Uterus (tissue), 4 donors: Measurements from ENCODE around the gene TRAPPC14. TPM values are rescaled to one million over a fixed set of nuclear protein-coding genes. Genes with fewer than 3 reads are reported as not detected.

Experiments used
- DNase-seq, 2 donors: peaks; one replicate each; pipeline ENCODE4 v3.0.0-alpha.2; 2019 to 2020
- H3K27ac ChIP-seq, 2 donors: fragments of 200-600 bp; sonication (generic); 1 replicate in 1 of 2; 2 replicates in 1 of 2; pipeline ENCODE4 v1.5.1; 2016 to 2018
- H3K27me3 ChIP-seq, 2 donors: fragments of 200-600 bp; sonication (generic); one replicate each; pipeline ENCODE4 v1.5.1; 2018 to 2019; ENCODE audit warnings: control low read depth in 1 of 2
- H3K36me3 ChIP-seq, 2 donors: fragments of 200-600 bp; sonication (generic); one replicate each; pipeline ENCODE4 v1.5.1; 2019; ENCODE audit warnings: control low read depth in 1 of 2
- H3K4me1 ChIP-seq, 2 donors: fragments of 200-600 bp; sonication (generic); one replicate each; pipeline ENCODE4 v1.5.1; 2018 to 2019; ENCODE audit warnings: control low read depth in 1 of 2
- H3K4me3 ChIP-seq, 2 donors: fragments of 200-600 bp; sonication (generic); 1 replicate in 1 of 2; 2 replicates in 1 of 2; pipeline ENCODE4 v1.5.1; 2018 to 2019; ENCODE audit warnings: mild to moderate bottlenecking in 1 of 2
- H3K9me3 ChIP-seq, 2 donors: fragments of 200-600 bp; sonication (generic); one replicate each; pipeline ENCODE4 v1.5.1; 2019; ENCODE audit warnings: control low read depth in 1 of 2
- POLR2A ChIP-seq, 2 donors: fragments of 450-650 bp; IDR thresholded peaks; one replicate each; pipeline ENCODE4 v1.6.1; 2016; ENCODE audit warnings: antibody characterized with exemption in 2 of 2, mild to moderate bottlenecking in 1 of 2, moderate library complexity in 1 of 2
- intact Hi-C: fragments of 100-400 bp; cut with DNase I; formaldehyde crosslinking; loops from one replicate; pipeline ENCODE4 v1.15.1; 2023; ENCODE audit warnings: low total_unique reads
- total RNA-seq, 4 donors: library from RNA; depleted of rRNA in 3 of 4; stranded (reverse); fragments of >200 nt in 3 of 4; gene quantifications; one replicate each; pipeline versions ENCODE4 v1.1.0 to v1.2.4, GENCODE V29; 2014 to 2023
- TF ChIP-seq, protein P1 (sequence below), 4 experiments: fragments of 200-600 bp in 2 of 4; fragments of 450-650 bp in 2 of 4; sonication (generic) in 2 of 4; IDR thresholded peaks; one replicate each; pipeline ENCODE4 v1.5.1; 2016 to 2019; ENCODE audit warnings: antibody characterized with exemption in 4 of 4, mild to moderate bottlenecking in 2 of 4, moderate library complexity in 1 of 4
- donor health status: DM: yes; HTN: yes; CAD: no.

The TRAPPC14 gene
- total RNA-seq, 4 donors from 2014 or later: 2.8 to 22.3 (median 5.7) TPM

DNA sequence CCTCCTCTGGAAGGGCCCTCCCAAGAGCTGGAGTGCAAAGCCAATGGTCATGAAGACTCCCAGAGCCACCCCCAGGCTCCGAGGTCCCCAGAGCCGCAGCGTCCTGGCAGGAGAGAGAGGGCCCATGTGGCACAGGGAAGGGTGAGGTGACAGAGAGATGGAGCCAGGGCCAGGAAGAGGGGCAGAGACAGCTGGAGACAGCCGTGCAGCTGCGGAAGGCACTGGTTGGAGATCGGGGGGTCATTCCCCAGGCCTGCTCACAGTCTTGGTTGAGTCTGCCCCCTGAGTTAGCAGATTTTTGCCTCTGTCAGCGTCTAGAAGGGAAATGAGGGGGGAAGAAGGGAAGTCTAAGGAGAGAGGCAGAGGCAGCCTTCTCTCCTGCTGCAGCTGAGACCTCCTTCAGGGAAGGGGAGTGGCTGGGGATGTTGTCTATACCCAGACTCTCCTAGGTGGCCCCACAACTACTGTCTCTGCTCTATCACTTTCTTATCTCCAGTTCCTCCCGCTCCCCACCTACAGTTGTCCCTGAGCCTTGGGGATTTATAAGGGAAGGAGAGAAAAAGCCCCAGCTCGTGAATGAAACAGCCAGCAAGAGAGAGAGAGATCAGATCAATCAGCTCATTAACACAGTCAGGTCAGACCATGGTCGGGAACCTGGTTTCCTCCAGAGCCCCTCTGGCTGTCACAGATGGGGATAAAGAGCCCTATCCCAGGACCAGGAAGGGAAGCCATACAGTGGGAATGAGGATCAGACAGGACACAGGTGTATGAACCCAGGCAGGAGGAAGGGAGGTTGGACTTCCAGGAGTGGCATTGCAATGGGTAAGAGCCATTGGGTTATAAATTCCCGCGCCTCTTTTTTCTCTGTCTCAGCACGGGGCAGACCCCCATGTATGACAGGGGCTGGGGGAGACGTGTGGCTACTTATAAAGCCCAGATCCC is 8.7 kb upstream of the TRAPPC14 start:
- Histone ChIP-seq H3K27me3 (no peaks in the 10 kb centered on the region), H3K27ac (peak overlapping the region; percentile 70 to 88)
- DNase-seq: no peak

DNA sequence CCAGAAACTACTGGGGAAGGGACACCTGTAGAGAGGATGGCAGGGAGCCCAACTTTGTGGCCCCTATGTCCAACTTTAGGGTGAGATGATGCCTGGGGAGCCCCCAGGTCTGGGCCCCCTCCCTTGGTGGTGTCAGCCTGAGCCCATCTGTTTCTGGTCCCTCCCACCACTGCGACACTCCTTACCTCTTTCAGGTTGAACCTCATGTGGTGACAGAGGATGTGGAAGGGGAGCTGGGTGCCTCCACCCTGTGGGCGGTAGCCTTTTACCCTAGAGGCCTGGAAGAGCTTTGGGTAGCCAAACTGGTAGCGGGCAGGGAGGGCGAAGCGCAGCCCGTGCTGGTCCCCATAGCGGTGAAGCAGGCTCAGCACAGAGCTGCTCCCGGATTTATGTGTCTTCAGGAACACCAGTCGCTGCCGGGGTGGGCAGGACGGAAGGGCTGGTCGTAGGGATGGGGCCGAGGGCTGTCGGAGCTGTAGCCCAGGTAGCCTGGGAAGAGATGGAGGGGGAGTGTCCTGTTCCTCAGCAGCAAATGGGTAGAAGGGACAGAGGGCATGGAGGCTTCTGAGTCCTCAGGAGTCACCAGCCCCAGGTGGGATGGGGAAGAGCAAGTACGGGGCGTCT is 7.9 kb upstream of the TRAPPC14 start:
- Histone ChIP-seq H3K27me3 (no peaks in the 10 kb centered on the region), H3K4me3 (no peak overlapping the region), H3K27ac (no peak overlapping the region), H3K36me3 (no peaks in the 10 kb centered on the region), H3K4me1 (peaks cover 0 to 5% of the 10 kb centered on the region in 2 donors), H3K9me3 (no peaks in the 10 kb centered on the region)
- no peak for DNase-seq
- TF ChIP-seq POLR2A (IDR thresholded peaks at IDR 0.05): no peak
- TF ChIP-seq, protein P1, sequence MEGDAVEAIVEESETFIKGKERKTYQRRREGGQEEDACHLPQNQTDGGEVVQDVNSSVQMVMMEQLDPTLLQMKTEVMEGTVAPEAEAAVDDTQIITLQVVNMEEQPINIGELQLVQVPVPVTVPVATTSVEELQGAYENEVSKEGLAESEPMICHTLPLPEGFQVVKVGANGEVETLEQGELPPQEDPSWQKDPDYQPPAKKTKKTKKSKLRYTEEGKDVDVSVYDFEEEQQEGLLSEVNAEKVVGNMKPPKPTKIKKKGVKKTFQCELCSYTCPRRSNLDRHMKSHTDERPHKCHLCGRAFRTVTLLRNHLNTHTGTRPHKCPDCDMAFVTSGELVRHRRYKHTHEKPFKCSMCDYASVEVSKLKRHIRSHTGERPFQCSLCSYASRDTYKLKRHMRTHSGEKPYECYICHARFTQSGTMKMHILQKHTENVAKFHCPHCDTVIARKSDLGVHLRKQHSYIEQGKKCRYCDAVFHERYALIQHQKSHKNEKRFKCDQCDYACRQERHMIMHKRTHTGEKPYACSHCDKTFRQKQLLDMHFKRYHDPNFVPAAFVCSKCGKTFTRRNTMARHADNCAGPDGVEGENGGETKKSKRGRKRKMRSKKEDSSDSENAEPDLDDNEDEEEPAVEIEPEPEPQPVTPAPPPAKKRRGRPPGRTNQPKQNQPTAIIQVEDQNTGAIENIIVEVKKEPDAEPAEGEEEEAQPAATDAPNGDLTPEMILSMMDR (IDR thresholded peaks at IDR 0.05): no peak
- intact Hi-C loops: no loop called here

More for the DNA sequence above, 8.7 kb upstream of the TRAPPC14 start:
- no peaks in the 10 kb centered on the region for H3K36me3 ChIP-seq
- peak overlapping the region; percentile 45 to 46 for H3K4me3 ChIP-seq
- H3K9me3 ChIP-seq: no peaks in the 10 kb centered on the region
- intact Hi-C loops: no loop called here
- no peak for TF ChIP-seq POLR2A (IDR thresholded peaks at IDR 0.05)
- TF ChIP-seq, protein P1 (IDR thresholded peaks at IDR 0.05): no peak
- peaks cover 0 to 5% of the 10 kb centered on the region in 2 donors for H3K4me1 ChIP-seq

DNA sequence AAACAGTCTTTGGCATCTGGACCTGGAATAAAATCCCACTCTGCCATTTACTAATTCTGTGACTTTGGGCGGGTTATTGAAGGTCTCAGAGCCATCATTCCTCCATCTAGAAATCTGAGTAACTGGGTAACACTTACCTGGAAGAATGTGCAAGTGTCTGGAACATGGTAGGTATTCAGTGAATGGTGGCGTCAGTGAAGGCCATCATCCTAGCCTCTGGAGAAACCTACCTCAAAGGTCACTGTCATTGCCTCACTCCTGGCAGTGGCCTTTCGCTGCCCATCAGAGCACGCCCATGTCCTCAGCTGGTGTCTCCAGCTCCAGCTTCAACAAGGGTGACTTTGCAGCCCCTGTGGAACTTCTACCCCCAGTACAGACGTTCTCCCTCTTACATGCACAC is 5.3 kb upstream of the TRAPPC14 start:
- H3K27me3 ChIP-seq: no peaks in the 10 kb centered on the region
- intact Hi-C loops: no loop called here
- H3K4me3 ChIP-seq: no peak overlapping the region
- TF ChIP-seq, protein P1 (IDR thresholded peaks at IDR 0.05): no peak
- no peak for TF ChIP-seq POLR2A (IDR thresholded peaks at IDR 0.05)
- no peaks in the 10 kb centered on the region for H3K4me1 ChIP-seq
- no peaks in the 10 kb centered on the region for H3K9me3 ChIP-seq
- no peak for DNase-seq
- no peaks in the 10 kb centered on the region for H3K36me3 ChIP-seq
- no peak overlapping the region for H3K27ac ChIP-seq

DNA sequence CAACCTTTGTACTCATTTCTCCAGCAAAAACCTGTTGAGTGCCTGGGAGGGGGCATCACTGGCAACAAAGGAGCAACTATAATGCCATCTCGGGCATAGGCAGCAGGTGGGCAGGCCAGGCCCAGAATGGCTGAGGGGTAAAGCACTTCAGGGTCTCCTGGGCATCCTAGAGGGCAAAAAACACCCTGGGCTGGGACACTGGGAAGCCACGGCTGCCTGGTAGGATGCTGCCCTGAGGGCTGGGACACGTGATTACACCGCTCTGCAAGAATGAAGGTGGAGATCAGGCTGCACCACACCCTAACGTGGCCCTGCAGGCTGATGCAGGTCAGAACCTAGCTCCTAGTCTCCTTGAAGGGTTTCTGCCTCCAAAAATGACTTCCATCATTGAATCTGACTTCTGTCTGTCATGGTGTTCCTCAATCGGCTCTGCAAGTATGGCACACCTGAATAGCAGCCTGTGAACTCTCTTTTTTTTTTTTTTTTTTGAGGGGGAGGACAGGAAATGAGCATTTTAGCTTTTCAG is 4.5 kb upstream of the TRAPPC14 start:
- H3K4me3 ChIP-seq: no peak overlapping the region
- DNase-seq: no peak
- intact Hi-C loops: no loop called here
- no peaks in the 10 kb centered on the region for H3K27me3 ChIP-seq
- no peaks in the 10 kb centered on the region for H3K36me3 ChIP-seq
- no peak overlapping the region for H3K27ac ChIP-seq
- TF ChIP-seq, protein P1 (IDR thresholded peaks at IDR 0.05): no peak
- TF ChIP-seq POLR2A (IDR thresholded peaks at IDR 0.05): no peak
- no peaks in the 10 kb centered on the region for H3K9me3 ChIP-seq
- H3K4me1 ChIP-seq: no peaks in the 10 kb centered on the region

DNA sequence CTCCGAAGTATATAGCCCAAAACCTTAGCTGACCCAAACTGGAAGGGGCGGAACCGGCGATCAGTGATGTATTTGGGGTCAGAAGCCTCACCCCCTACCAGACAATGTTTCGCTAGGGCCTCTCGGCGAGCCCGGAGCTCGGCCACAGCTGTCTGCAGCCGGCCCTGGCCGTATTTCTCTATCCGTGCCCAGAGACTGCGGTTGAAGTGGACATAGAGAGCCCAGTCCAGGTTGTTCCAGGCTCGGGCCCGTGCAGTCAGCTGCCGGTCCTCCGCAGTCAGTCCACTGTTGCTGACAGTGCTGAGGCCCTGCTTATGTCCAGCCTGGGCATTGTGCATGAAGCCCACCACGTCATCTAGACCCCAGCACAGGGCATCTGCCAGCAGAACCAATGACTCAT is 1.5 kb upstream of the TRAPPC14 start:
- Histone ChIP-seq H3K4me1 (peaks cover 0 to 8% of the 10 kb centered on the region in 2 donors), H3K9me3 (no peaks in the 10 kb centered on the region), H3K4me3 (no peak overlapping the region), H3K36me3 (no peaks in the 10 kb centered on the region), H3K27ac (no peak overlapping the region), H3K27me3 (no peaks in the 10 kb centered on the region)
- DNase-seq: no peak
- TF ChIP-seq, protein P1 (IDR thresholded peaks at IDR 0.05): no peak
- no peak for TF ChIP-seq POLR2A (IDR thresholded peaks at IDR 0.05)
- intact Hi-C loops: no loop called here
